Testis (tissue), 2 donors: ENCODE results near the gene TEX14.

Experiments used
- CTCF ChIP-seq, 3 experiments: fragments of 450-650 bp in 2 of 3; fragments of 200-600 bp in 1 of 3; sonication (generic) in 1 of 3; IDR thresholded peaks; one replicate each; pipeline ENCODE4 v1.5.1; 2016 to 2019; ENCODE audit warnings: antibody characterized with exemption in 3 of 3, mild to moderate bottlenecking in 2 of 3, moderate library complexity in 1 of 3
- POLR2A ChIP-seq: fragments of 450-650 bp; IDR thresholded peaks from one replicate; pipeline ENCODE4 v1.6.1; 2017; ENCODE audit warnings: antibody characterized with exemption, mild to moderate bottlenecking, moderate library complexity

GRCh38 chr17:58515286-58515685, 176.6 kb downstream of the TEX14 start:
- TF ChIP-seq CTCF (IDR thresholded peaks at IDR 0.05), result no peak
- no peak for TF ChIP-seq POLR2A
